MCF 10A (cell line): Measurements from ENCODE around the gene WDR45B. TPM values are rescaled to one million over a fixed set of nuclear protein-coding genes. Genes with fewer than 3 reads are reported as not detected.

ENCODE experiments used
- BruUV-seq: library from RNA; stranded (reverse); fragments of 400-500 nt; replicated peaks from 2 replicates; lab custom pipeline; 2021; lab: Mats Ljungman, UMichigan
- CTCF ChIA-PET: fragments of 300-600 bp; sonication (Branson Sonifier 250); formaldehyde crosslinking; extraction: SDS; loops from one replicate; lab custom pipeline; 2021; ENCODE audit warnings: antibody characterized with exemption, inconsistent platforms; lab: Yijun Ruan, JAX
- POLR2A ChIA-PET: fragments of 300-600, 350-650 bp; sonication (Branson Sonifier 250); formaldehyde crosslinking; extraction: SDS; loops from one replicate; lab custom pipeline; 2020; ENCODE audit warnings: antibody characterized with exemption, inconsistent platforms; lab: Yijun Ruan, JAX
- DNase-seq: peaks from one replicate; pipeline ENCODE4 v3.0.0-alpha.2; 2018; ENCODE audit not compliant: unreplicated experiment
- H3K27ac Mint-ChIP-seq: one replicate; pipeline ENCODE4 v1.8.0; 2022; ENCODE audit warnings: mild to moderate bottlenecking, low read depth, mixed read lengths; ENCODE audit not compliant: unreplicated experiment
- H3K27me3 Mint-ChIP-seq: one replicate; pipeline ENCODE4 v1.8.0; 2022; ENCODE audit warnings: mixed read lengths; ENCODE audit not compliant: insufficient read depth, unreplicated experiment
- H3K36me3 Mint-ChIP-seq: one replicate; pipeline ENCODE4 v1.8.0; 2022; ENCODE audit warnings: mild to moderate bottlenecking, moderate library complexity, mixed read lengths; ENCODE audit not compliant: insufficient read depth, unreplicated experiment
- H3K4me1 Mint-ChIP-seq: one replicate; pipeline ENCODE4 v1.8.0; 2022; ENCODE audit warnings: mixed read lengths; ENCODE audit not compliant: insufficient read depth, unreplicated experiment
- H3K4me3 Mint-ChIP-seq: one replicate; pipeline ENCODE4 v1.8.0; 2022; ENCODE audit warnings: mild to moderate bottlenecking, moderate library complexity, mixed read lengths; ENCODE audit not compliant: unreplicated experiment
- H3K9me3 Mint-ChIP-seq: one replicate; pipeline ENCODE4 v1.8.0; 2022; ENCODE audit warnings: mixed read lengths; ENCODE audit not compliant: unreplicated experiment
- intact Hi-C: fragments of 100-400 bp; cut with micrococcal nuclease; formaldehyde crosslinking; loops from 2 replicates; pipeline ENCODE4 v1.14.1; 2022
- total RNA-seq: library from RNA; stranded (reverse); gene quantifications from 2 replicates; pipeline ENCODE4 v1.2.3, GENCODE V29; 2022
- TF ChIP-seq, protein P1 (sequence below): fragments of 200-600 bp; IDR thresholded peaks from one replicate; pipeline ENCODE4 v1.8.0; 2022; ENCODE audit warnings: antibody characterized with exemption, mild to moderate bottlenecking; ENCODE audit not compliant: unreplicated experiment

WDR45B gene
- total RNA-seq, 1 experiment from 2014 or later, result 88.3 TPM

- CTCF ChIA-PET, result interaction anchor here (1.3 kb wide), 1 partner anchor 37 kb away, joined by 4 read pairs; no protein-coding TSS in a partner anchor
- TF ChIP-seq, protein P1, sequence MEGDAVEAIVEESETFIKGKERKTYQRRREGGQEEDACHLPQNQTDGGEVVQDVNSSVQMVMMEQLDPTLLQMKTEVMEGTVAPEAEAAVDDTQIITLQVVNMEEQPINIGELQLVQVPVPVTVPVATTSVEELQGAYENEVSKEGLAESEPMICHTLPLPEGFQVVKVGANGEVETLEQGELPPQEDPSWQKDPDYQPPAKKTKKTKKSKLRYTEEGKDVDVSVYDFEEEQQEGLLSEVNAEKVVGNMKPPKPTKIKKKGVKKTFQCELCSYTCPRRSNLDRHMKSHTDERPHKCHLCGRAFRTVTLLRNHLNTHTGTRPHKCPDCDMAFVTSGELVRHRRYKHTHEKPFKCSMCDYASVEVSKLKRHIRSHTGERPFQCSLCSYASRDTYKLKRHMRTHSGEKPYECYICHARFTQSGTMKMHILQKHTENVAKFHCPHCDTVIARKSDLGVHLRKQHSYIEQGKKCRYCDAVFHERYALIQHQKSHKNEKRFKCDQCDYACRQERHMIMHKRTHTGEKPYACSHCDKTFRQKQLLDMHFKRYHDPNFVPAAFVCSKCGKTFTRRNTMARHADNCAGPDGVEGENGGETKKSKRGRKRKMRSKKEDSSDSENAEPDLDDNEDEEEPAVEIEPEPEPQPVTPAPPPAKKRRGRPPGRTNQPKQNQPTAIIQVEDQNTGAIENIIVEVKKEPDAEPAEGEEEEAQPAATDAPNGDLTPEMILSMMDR, result no peak
- Mint-ChIP-seq H3K36me3 (peaks cover 67% of the 10 kb centered on the region), H3K27ac (no peak overlapping the region), H3K9me3 (no peaks in the 10 kb centered on the region), H3K4me3 (no peak overlapping the region), H3K27me3 (no peaks in the 10 kb centered on the region), H3K4me1 (peaks cover 6% of the 10 kb centered on the region)
- no peak for DNase-seq
- BruUV-seq, result no TSS peak
- intact Hi-C loops, result no loop called here
- POLR2A ChIA-PET, result interaction anchor here (0.9 to 1.2 kb wide), 2 partner anchors 28 to 54 kb away, joined by 3 read pairs; no protein-coding TSS in a partner anchor
Observed at GRCh38 chr17:82590881-82591539, 57.2 kb downstream of the WDR45B start.

DNA sequence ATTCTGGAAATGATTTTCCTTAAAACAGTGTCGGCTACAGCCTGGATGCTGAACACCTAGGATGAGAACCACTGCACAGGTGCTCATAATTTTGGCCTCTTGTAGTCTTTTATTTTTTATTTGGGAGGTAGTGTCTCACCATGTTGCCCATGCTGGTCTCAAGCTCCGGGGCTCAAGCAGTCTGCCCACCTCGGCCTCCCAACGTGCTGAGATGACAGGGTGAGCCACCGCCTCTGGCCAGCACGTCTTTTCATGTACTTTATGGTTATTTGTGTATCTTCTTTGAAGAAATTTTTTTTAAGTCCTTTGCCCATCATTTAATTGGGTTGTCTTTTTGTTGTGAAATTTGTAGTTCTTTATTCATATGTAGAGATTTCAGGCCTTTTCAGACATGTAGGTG lies 58.0 kb downstream of the WDR45B start:
- no peaks in the 10 kb centered on the region for H3K27me3 Mint-ChIP-seq
- H3K4me3 Mint-ChIP-seq, result no peak overlapping the region
- TF ChIP-seq, protein P1, result no peak
- intact Hi-C loops, result no loop called here
- no TSS peak for BruUV-seq
- ChIA-PET CTCF (no interaction called here), POLR2A (no interaction called here)
- no peaks in the 10 kb centered on the region for H3K9me3 Mint-ChIP-seq
- no peak overlapping the region for H3K27ac Mint-ChIP-seq
- peaks cover 6% of the 10 kb centered on the region for H3K4me1 Mint-ChIP-seq
- DNase-seq, result no peak
- H3K36me3 Mint-ChIP-seq, result peaks cover 67% of the 10 kb centered on the region

- intact Hi-C loops, result no loop called here
- H3K27ac Mint-ChIP-seq, result no peak overlapping the region
- CTCF ChIA-PET, result no interaction called here
- TF ChIP-seq, protein P1, result no peak
- no TSS peak for BruUV-seq
- peaks cover 67% of the 10 kb centered on the region for H3K36me3 Mint-ChIP-seq
- H3K4me1 Mint-ChIP-seq, result peaks cover 6% of the 10 kb centered on the region
- no peak for DNase-seq
- H3K9me3 Mint-ChIP-seq, result no peaks in the 10 kb centered on the region
- POLR2A ChIA-PET, result interaction anchor here (0.7 kb wide), 1 partner anchor 14 kb away, joined by 5 read pairs; no protein-coding TSS in a partner anchor
- H3K4me3 Mint-ChIP-seq, result no peak overlapping the region
- H3K27me3 Mint-ChIP-seq, result no peaks in the 10 kb centered on the region
Observed at GRCh38 chr17:82589851-82590180, 58.4 kb downstream of the WDR45B start.

- Mint-ChIP-seq H3K9me3 (no peaks in the 10 kb centered on the region), H3K27me3 (no peaks in the 10 kb centered on the region), H3K36me3 (peaks cover 73% of the 10 kb centered on the region), H3K4me3 (no peak overlapping the region), H3K27ac (peak overlapping the region; percentile 79), H3K4me1 (peaks cover 6% of the 10 kb centered on the region)
- ChIA-PET CTCF (interaction anchor here (0.6 to 0.8 kb wide), 2 partner anchors 12 to 34 kb away, joined by 3 to 4 read pairs; no protein-coding TSS in a partner anchor), POLR2A (interaction anchor here (0.5 kb wide), 1 partner anchor 350 kb away, joined by 3 read pairs; no protein-coding TSS in a partner anchor)
- TF ChIP-seq, protein P1, result no peak
- BruUV-seq, result no TSS peak
- no peak for DNase-seq
- intact Hi-C loops, result no loop called here
Observed at GRCh38 chr17:82588266-82589175, 59.7 kb downstream of the WDR45B start.
